Fibroblast of upper back skin (primary cell): ENCODE results near the gene SMAD3.

Experiments used
- DNase-seq: peaks from one replicate; pipeline ENCODE4 v3.0.0-alpha.2; 2013

Gene SMAD3

GRCh38 chr15:67127965-67128364 lies 62.6 kb downstream of the SMAD3 start:
- DNase-seq: peak; percentile 98

- DNase-seq: no peak
Measured at GRCh38 chr15:67130166-67130565, 64.8 kb downstream of the SMAD3 start.

- DNase-seq: peak; percentile 84
Measured at GRCh38 chr15:67130673-67131601, 65.5 kb downstream of the SMAD3 start.

GRCh38 chr15:67132276-67132675 lies 66.9 kb downstream of the SMAD3 start:
- no peak for DNase-seq

GRCh38 chr15:67133026-67133425 lies 67.6 kb downstream of the SMAD3 start:
- DNase-seq: no peak

- DNase-seq: no peak
Measured at GRCh38 chr15:67133738-67134066, 68.3 kb downstream of the SMAD3 start.

GRCh38 chr15:67134067-67134838 lies 68.9 kb downstream of the SMAD3 start:
- no peak for DNase-seq

- DNase-seq: no peak
Measured at GRCh38 chr15:67134871-67135492, 69.6 kb downstream of the SMAD3 start.

GRCh38 chr15:67135494-67135893 lies 70.1 kb downstream of the SMAD3 start:
- peak; percentile 54 for DNase-seq

- DNase-seq: no peak
Measured at GRCh38 chr15:67136802-67137201, 71.4 kb downstream of the SMAD3 start.

GRCh38 chr15:67137319-67137718 lies 71.9 kb downstream of the SMAD3 start:
- no peak for DNase-seq

GRCh38 chr15:67137951-67138848 lies 72.8 kb downstream of the SMAD3 start:
- DNase-seq: no peak

- DNase-seq: no peak
Measured at GRCh38 chr15:67138891-67139855, 73.8 kb downstream of the SMAD3 start.

GRCh38 chr15:67140078-67140833 lies 74.9 kb downstream of the SMAD3 start:
- no peak for DNase-seq

GRCh38 chr15:67142092-67142766 lies 76.8 kb downstream of the SMAD3 start:
- peak; percentile 68 for DNase-seq

GRCh38 chr15:67142767-67143100 lies 77.3 kb downstream of the SMAD3 start:
- peak; percentile 43 for DNase-seq

GRCh38 chr15:67143646-67144045 lies 78.2 kb downstream of the SMAD3 start:
- no peak for DNase-seq

GRCh38 chr15:67144609-67145311 lies 79.4 kb downstream of the SMAD3 start:
- peak; percentile 93 for DNase-seq

- DNase-seq: no peak
Measured at GRCh38 chr15:67145312-67145610, 79.9 kb downstream of the SMAD3 start.

- no peak for DNase-seq
Measured at GRCh38 chr15:67145710-67146109, 80.3 kb downstream of the SMAD3 start.
